Stimulated activated CD8-positive, alpha-beta memory T cell treated with anti-CD3 and anti-CD28 coated beads, Interleukin-12 subunit alpha, Interleukin-12 subunit beta, amount 100 ng/mL, for 24 hours (primary cell): Measurements from ENCODE around the gene KSR2.
"Not testable (repeated sequence)": the region's sequence is repeated elsewhere in the genome, so short reads cannot be mapped to it uniquely, and the experiment has no call there.

Experiments used
- DNase-seq: peaks from one replicate; pipeline ENCODE4 v3.0.0-alpha.2; 2020; ENCODE audit errors: extremely low read depth

KSR2 gene

GRCh38 chr12:117857632-117858612, 110.9 kb downstream of the KSR2 start:
- no peak for DNase-seq

GRCh38 chr12:117857139-117857538, 111.7 kb downstream of the KSR2 start:
- DNase-seq, result not testable (repeated sequence)

- no peak for DNase-seq
These were observed 113.6 kb downstream of the KSR2 start for GRCh38 chr12:117855165-117855564.

GRCh38 chr12:117854339-117855012, 114.3 kb downstream of the KSR2 start:
- DNase-seq, result no peak

DNA sequence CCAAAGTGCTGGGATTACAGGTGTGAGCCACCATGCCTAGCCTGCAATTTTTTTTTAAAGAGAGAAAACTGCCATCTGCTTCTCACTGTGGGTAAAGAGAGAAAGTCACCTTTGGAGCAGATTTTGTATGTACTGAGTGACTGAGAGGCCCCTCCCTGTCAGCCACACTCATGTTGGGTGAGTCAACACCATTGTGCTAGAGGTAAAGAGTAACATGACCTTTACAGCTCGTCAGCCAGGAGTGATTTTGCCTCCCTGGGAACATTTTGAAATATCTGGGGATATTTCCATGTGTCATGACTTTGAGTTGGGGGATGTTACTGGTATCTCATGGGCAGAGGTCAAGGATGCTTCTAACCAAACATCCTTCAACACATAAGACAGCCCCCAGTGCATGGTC, 115.2 kb downstream of the KSR2 start:
- DNase-seq, result no peak

- DNase-seq, result no peak
These were observed 118.7 kb downstream of the KSR2 start for GRCh38 chr12:117850048-117850447.

DNA sequence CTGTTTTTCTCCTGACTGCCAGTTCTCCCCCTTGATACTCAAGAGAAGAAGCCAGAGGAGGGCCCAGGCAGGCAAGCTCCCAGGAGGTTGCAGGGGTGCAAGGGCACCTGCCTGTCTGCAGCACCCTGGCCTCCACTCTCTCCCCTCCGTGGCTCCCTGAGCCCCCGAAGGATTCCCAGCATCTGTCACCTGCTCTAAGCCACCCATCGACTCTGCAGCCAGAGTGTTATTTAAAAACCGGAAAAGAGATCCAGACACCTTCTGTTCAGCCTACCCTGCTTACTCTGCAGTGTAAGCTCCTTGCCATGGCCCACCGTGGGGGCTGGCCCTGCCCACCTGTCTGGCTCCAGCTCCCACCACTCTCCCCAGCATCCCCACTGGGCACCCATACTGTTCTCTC, 121.4 kb downstream of the KSR2 start:
- DNase-seq, result no peak

- DNase-seq, result no peak
These were observed 123.4 kb downstream of the KSR2 start for GRCh38 chr12:117845271-117845904.

GRCh38 chr12:117844114-117844830, 124.5 kb downstream of the KSR2 start:
- no peak for DNase-seq

- no peak for DNase-seq
These were observed 126.2 kb downstream of the KSR2 start for GRCh38 chr12:117842630-117843029.

DNA sequence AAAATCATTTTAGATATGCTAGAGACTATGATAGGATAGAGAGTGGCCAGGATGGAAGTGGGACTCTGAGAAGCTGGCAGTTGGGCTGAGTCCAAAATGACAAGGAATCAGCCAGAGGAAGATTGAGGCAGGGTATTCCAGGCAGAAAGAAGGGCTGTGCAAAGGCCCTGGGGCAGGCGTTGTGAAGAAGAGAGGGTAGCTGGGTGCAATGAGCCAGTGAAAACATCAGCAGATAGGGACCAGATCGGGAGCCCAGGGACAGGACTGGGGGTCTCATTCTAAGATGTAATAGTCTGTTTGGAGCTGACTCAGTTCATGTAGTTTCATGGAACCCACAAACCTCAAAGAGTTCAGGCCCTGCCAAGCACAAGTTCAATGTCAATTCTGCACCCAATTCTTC, 126.6 kb downstream of the KSR2 start:
- no peak for DNase-seq

DNA sequence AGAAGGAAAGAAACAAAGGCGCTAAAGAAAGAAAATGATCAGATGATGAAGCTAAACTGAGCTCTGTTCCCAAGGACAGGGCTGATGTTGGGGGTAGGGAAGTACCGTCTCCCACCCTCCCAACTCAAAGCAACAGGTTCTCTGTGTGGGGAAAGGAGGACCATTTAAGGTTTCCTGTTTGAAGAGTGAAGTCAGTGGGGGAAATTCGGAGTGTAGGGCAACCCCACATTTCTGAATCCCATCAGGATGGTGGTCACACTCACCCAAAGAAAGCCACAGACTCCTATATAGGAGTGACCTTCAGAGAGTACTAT, 131.1 kb downstream of the KSR2 start:
- DNase-seq, result no peak

GRCh38 chr12:117836999-117837736, 131.6 kb downstream of the KSR2 start:
- DNase-seq, result no peak

GRCh38 chr12:117836476-117836875, 132.3 kb downstream of the KSR2 start:
- DNase-seq, result no peak

- no peak for DNase-seq
These were observed 133.6 kb downstream of the KSR2 start for GRCh38 chr12:117835156-117835555.

- DNase-seq, result no peak
These were observed 136.0 kb downstream of the KSR2 start for GRCh38 chr12:117832459-117833457.

DNA sequence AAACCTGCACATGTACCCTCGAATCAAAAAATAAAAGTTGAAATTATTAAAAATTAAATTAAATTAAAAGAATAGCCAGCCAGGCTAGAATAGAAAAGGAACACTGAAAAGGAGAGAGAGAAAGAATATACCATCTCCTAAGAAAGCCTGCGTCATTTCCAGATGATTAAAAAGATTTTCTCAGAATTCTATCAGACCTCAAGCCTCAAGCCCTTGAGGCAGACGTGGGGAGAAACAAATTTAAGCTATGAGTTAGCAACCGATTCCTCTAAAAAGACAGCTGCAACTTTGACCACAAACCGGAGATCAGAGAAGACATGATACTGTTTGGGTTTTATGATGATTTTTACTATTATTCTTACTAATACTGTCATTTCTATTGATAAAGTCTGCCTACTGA, 138.3 kb downstream of the KSR2 start:
- DNase-seq, result no peak

DNA sequence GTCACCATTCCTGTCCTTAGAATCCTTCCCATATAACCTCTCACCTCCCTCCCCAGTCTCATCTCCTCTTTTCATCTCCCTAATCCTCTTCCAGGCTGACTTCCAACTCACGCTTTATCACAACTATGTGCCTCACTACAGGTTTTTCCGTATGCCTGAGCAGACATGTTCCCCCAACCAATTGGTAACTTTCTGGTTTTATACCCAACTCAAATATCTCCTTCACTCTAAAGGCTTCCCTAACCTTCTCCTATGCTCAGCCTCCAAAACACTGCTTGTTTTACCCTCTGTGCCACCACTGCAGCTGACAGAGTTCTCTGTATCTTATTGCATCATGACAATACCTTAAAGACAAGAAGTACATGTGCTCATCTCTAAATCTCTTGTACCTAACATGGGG, 139.7 kb downstream of the KSR2 start:
- DNase-seq, result no peak

DNA sequence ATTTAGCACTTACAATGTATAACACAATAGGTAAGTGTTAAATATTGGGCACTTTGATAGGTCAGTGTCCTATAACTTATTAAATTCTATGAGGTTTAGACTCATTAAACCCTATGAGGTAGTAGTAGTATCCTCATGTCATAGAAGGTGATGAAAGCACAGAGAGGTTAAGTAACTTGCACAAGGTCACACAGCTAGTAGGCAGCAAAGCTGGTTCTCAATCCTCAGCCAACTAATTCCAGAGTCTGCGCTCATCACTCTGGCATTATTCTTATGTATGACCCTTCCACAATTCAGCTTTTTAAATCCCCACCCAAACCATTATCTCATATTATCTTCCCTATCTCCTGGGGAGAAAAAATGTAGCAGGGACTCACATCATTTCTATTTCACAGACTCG, 141.1 kb downstream of the KSR2 start:
- DNase-seq, result no peak

GRCh38 chr12:117825827-117826226, 143.0 kb downstream of the KSR2 start:
- no peak for DNase-seq
